ENCODE measurements around the gene SMARCA4. TPM values are rescaled to one million over a fixed set of nuclear protein-coding genes. Genes with fewer than 3 reads are reported as not detected.
A peak's percentile ranks its signal among the peaks of the same experiment; 100 is the strongest.
"Not testable (repeated sequence)": the region's sequence is repeated elsewhere in the genome, so short reads cannot be mapped to it uniquely, and the experiment has no call there.

Gene SMARCA4
- total RNA-seq, 1 donor from 2014 or later, result 34.7 TPM

DNA sequence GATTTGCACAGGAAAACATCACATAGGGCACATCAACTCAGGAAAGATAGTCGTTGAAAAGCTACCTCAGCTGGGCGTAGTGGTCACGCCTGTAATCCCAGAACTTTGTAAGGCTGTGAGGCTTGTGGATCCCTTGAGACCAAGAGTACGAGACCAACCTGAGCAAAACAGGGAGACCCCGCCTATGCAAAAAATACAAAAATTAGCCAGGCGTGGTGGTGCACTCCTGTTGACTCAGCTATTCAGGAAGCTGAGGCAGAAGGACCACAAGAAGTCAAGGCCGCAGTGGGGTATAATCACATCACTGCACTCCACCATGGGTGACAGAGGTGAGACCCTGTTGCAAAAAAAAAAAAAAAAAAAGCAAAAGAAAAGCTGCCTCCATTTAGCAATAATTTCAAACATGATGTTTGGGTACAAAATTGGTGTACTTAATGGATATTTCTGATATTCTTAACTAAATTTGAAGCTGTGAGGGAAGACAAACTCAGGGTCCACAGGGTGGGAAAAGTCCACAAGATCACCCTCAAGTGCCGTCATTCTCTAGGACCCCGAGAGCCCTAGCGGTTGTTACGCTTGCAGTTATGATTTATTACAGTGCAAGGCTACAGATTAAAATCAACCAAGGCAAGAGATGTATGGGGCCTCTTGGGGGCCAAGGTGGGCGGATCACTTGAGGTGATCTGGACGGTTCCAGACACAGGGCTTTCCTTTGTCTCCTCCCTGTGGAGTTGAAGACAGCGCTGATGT is 86.0 kb downstream of the SMARCA4 start:
- ATAC-seq (ENCODE audit: poor library complexity) (no peak), DNase-seq (no peak)
- intact Hi-C loops (cut with DNase I), result no loop called here

- intact Hi-C loops (cut with DNase I), result no loop called here
- DNase-seq (no peak), ATAC-seq (ENCODE audit: poor library complexity) (no peak)
Observed at GRCh38 chr19:11047866-11048265, 87.0 kb downstream of the SMARCA4 start.

GRCh38 chr19:11050323-11051114 is 89.7 kb downstream of the SMARCA4 start:
- intact Hi-C loops (cut with DNase I), result no loop called here
- DNase-seq (no peak), ATAC-seq (ENCODE audit: poor library complexity) (peak; percentile 56)

DNA sequence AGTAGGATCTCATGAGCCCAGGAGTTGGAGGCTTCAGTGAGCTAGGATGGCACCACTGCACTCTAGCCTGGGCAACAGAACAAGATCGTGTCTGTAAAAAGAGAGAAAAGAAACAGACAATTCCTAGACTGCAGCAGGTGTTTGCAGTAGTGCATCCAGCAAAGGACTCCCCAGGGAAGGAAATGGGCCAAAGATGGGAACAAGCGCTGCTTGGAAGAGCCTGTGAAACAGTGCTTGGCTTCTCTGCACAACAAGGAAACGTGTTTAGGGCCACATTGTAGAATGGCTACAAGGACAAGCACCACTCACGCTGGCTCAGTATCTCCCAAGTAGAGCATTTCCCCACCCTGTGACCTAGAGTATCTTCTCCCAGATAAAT is 93.0 kb downstream of the SMARCA4 start:
- intact Hi-C loops (cut with DNase I), result no loop called here
- DNase-seq, result no peak
- ATAC-seq (ENCODE audit: poor library complexity), result no peak

GRCh38 chr19:11054200-11054599 is 93.4 kb downstream of the SMARCA4 start:
- no peak for DNase-seq
- no peak for ATAC-seq (ENCODE audit: poor library complexity)
- intact Hi-C loops (cut with DNase I), result no loop called here

DNA sequence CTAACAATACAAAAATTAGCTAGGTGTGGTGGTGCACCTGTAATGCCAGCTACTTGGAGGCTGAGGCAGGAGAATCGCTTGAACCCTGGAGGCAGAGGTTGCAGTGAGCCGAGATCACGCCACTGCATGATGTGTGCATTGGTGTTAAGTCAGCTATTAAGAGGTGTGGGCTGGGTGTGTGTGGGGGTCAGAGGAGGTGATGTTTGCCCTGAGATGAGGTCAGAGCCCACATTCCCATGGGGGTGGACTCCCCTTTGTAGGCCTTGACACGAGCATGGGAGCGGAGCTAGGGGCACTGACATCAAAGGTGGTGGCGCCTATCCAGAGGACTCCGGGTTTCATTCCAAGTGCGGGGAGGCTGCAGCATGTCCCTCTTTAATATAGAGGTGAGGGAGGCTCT is 93.8 kb downstream of the SMARCA4 start:
- DNase-seq, result no peak
- no peak for ATAC-seq (ENCODE audit: poor library complexity)
- intact Hi-C loops (cut with DNase I), result no loop called here

DNA sequence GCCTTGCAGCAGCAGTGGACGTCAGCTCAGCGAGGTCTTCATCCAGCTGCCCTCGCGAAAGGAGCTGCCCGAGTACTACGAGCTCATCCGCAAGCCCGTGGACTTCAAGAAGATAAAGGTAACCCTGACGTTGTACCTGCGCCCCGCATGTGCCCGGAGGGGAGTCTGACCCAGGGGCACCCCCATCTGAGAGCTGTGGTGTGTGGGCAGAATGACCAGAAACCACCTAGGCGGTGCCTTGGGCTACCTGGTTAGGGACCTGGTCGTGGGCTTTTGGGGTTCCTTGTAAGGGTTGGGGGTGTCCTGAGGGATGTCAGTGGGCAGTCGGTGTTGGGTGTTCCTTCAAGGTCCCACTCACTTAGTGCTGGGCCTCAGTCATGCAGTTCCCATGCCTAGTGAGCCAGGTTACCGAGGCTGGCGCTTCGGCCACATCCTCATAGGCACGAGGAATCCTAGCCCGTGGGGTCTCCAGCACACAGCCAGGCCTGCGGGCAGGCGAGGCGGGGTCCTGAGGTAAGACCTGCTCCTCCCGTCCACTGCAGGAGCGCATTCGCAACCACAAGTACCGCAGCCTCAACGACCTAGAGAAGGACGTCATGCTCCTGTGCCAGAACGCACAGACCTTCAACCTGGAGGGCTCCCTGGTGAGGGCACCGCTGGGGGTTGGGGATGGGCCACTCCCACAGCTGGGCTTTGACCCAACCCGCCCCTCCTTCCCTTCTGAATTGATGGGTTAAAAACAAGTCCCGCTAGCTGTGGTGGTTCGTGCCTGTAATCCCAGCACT is 97.6 kb downstream of the SMARCA4 start:
- intact Hi-C loops (cut with DNase I), result no loop called here
- no peak for DNase-seq
- ATAC-seq (ENCODE audit: poor library complexity), result no peak

- DNase-seq (no peak), ATAC-seq (ENCODE audit: poor library complexity) (no peak)
- intact Hi-C loops (cut with DNase I), result no loop called here
Observed at GRCh38 chr19:11059511-11060358, 98.9 kb downstream of the SMARCA4 start.

GRCh38 chr19:11061952-11062351 is 101.1 kb downstream of the SMARCA4 start:
- intact Hi-C loops (cut with DNase I), result no loop called here

DNA sequence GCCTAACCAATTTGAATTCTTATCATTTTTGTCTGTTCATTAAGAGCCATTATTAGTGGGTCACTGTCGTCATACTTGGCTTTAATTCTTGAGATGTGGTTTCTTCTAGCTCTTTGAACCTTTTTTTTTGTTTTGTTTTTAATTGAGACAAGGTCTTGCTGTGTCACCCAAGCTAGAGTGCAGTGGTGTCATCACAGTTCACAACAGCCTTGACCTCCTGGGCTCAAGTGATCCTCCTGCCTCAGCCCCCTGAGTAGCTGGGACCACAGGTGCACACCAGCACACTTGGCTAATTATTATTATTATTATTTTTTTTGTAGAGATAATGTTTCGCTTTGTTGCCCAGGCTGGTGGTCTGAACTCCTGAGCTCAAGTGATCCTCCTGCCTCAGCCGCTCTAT is 102.6 kb downstream of the SMARCA4 start:
- intact Hi-C loops (cut with DNase I), result no loop called here
- DNase-seq, result no peak
- ATAC-seq (ENCODE audit: poor library complexity), result no peak

More at GRCh38 chr19:11061952-11062351, 101.1 kb downstream of the SMARCA4 start:
- ATAC-seq (ENCODE audit: poor library complexity) (no peak), DNase-seq (no peak)

DNA sequence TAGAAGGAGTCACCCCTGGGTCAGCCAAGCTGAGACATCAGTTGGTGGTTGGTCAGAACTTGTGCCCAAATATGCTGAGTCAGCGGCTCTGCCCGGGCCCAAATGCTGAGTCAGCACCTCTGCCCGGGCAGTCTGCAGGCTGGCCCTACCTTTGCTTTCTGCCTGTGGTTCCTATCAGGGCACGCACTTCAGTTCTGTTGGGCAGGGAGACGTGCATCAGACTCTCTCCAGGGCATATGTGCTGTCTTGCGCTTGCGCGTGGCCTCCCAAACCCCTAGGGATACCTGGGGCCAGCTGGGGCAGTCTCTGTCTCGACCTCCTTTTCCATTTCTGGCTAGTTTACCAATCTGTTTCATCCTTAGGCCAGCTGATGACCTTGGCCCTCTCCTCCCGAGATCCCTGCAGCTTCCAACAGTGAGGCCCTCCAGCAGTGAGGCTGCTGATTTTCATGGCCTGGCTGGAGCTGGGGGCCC is 104.0 kb downstream of the SMARCA4 start:
- ATAC-seq (ENCODE audit: poor library complexity) (no peak), DNase-seq (no peak)
- intact Hi-C loops (cut with DNase I), result no loop called here

GRCh38 chr19:11066326-11066725 is 105.5 kb downstream of the SMARCA4 start:
- ATAC-seq (ENCODE audit: poor library complexity), result no peak
- no peak for DNase-seq
- intact Hi-C loops (cut with DNase I), result no loop called here

- ATAC-seq (ENCODE audit: poor library complexity) (no peak), DNase-seq (no peak)
- intact Hi-C loops (cut with DNase I), result no loop called here
Observed at GRCh38 chr19:11067356-11068113, 106.7 kb downstream of the SMARCA4 start.

GRCh38 chr19:11069561-11069960 is 108.7 kb downstream of the SMARCA4 start:
- intact Hi-C loops (cut with DNase I), result no loop called here
- ATAC-seq (ENCODE audit: poor library complexity) (no peak), DNase-seq (no peak)

GRCh38 chr19:11070123-11070522 is 109.3 kb downstream of the SMARCA4 start:
- ATAC-seq (ENCODE audit: poor library complexity) (no peak), DNase-seq (no peak)
- intact Hi-C loops (cut with DNase I), result no loop called here

- ATAC-seq (ENCODE audit: poor library complexity) (no peak), DNase-seq (no peak)
- intact Hi-C loops (cut with DNase I), result no loop called here
Observed at GRCh38 chr19:11073568-11073967, 112.7 kb downstream of the SMARCA4 start.

- ATAC-seq (ENCODE audit: poor library complexity); DNase-seq; intact Hi-C loops (cut with DNase I): not testable (repeated sequence)
Observed at GRCh38 chr19:11076792-11077191, 116.0 kb downstream of the SMARCA4 start.

GRCh38 chr19:11078893-11079292 is 118.1 kb downstream of the SMARCA4 start:
- ATAC-seq (ENCODE audit: poor library complexity) (no peak), DNase-seq (no peak)
- intact Hi-C loops (cut with DNase I), result no loop called here

Data from Right ventricle myocardium superior (tissue), 1 donor.